Measurements from ENCODE around the gene RET.

GRCh38 chr10:43156590-43157341, 79.9 kb downstream of the RET start:
- no peak for TF ChIP-seq CTCF (IDR thresholded peaks at IDR 0.05)
- TF ChIP-seq POLR2A (IDR thresholded peaks at IDR 0.05), result no peak

Measured in thyroid gland (tissue), 4 donors.